ENCODE results near the gene PYGO2.

The PYGO2 gene

GRCh38 chr1:154945160-154945961, 16.2 kb downstream of the PYGO2 start:
- in situ Hi-C loops (cut with HindIII; ENCODE audit: low sequenced_read_pairs): no loop called here

- in situ Hi-C loops (cut with HindIII; ENCODE audit: low sequenced_read_pairs): no loop called here
Measured at GRCh38 chr1:154944401-154945159, 17.0 kb downstream of the PYGO2 start.

GRCh38 chr1:154943649-154944400, 17.8 kb downstream of the PYGO2 start:
- in situ Hi-C loops (cut with HindIII; ENCODE audit: low sequenced_read_pairs): no loop called here

GRCh38 chr1:154941333-154942013, 20.1 kb downstream of the PYGO2 start:
- in situ Hi-C loops (cut with HindIII; ENCODE audit: low sequenced_read_pairs): no loop called here

GRCh38 chr1:154940651-154941194, 20.9 kb downstream of the PYGO2 start:
- in situ Hi-C loops (cut with HindIII; ENCODE audit: low sequenced_read_pairs): no loop called here

GRCh38 chr1:154940213-154940560, 21.4 kb downstream of the PYGO2 start:
- in situ Hi-C loops (cut with HindIII; ENCODE audit: low sequenced_read_pairs): no loop called here

- in situ Hi-C loops (cut with HindIII; ENCODE audit: low sequenced_read_pairs): no loop called here
Measured at GRCh38 chr1:154938604-154939399, 22.8 kb downstream of the PYGO2 start.

- in situ Hi-C loops (cut with HindIII; ENCODE audit: low sequenced_read_pairs): no loop called here
Measured at GRCh38 chr1:154937988-154938386, 23.6 kb downstream of the PYGO2 start.

GRCh38 chr1:154937085-154937987, 24.2 kb downstream of the PYGO2 start:
- in situ Hi-C loops (cut with HindIII; ENCODE audit: low sequenced_read_pairs): no loop called here

GRCh38 chr1:154936555-154937084, 25.0 kb downstream of the PYGO2 start, which contains the start of gene PMVK:
PMVK (minus strand) TSS chr1:154936719; CDS start chr1:154936685, 34 bp downstream.
- in situ Hi-C loops (cut with HindIII; ENCODE audit: low sequenced_read_pairs): no loop called here

GRCh38 chr1:154935749-154936554, 25.6 kb downstream of the PYGO2 start:
- in situ Hi-C loops (cut with HindIII; ENCODE audit: low sequenced_read_pairs): no loop called here

GRCh38 chr1:154934358-154934948, 27.1 kb downstream of the PYGO2 start:
- in situ Hi-C loops (cut with HindIII; ENCODE audit: low sequenced_read_pairs): no loop called here

- in situ Hi-C loops (cut with HindIII; ENCODE audit: low sequenced_read_pairs): no loop called here
Measured at GRCh38 chr1:154931940-154932487, 29.6 kb downstream of the PYGO2 start.

GRCh38 chr1:154926201-154926600, 35.4 kb downstream of the PYGO2 start:
- in situ Hi-C loops (cut with HindIII; ENCODE audit: low sequenced_read_pairs): no loop called here

GRCh38 chr1:154925335-154926170, 36.0 kb downstream of the PYGO2 start:
- in situ Hi-C loops (cut with HindIII; ENCODE audit: low sequenced_read_pairs): no loop called here

GRCh38 chr1:154923695-154924094, 37.9 kb downstream of the PYGO2 start:
- in situ Hi-C loops (cut with HindIII; ENCODE audit: low sequenced_read_pairs): no loop called here
